Fibroblast of upper back skin (primary cell): ENCODE results near the gene LRRC36.
"Not testable (repeated sequence)": the region's sequence is repeated elsewhere in the genome, so short reads cannot be mapped to it uniquely, and the experiment has no call there.

Experiments
- DNase-seq: peaks from one replicate; pipeline ENCODE4 v3.0.0-alpha.2; 2013

Gene LRRC36

GRCh38 chr16:67345401-67345800 is 18.8 kb downstream of the LRRC36 start:
- no peak for DNase-seq

GRCh38 chr16:67346341-67346740 is 19.7 kb downstream of the LRRC36 start:
- DNase-seq = no peak

- DNase-seq = peak; percentile 38
Measured at GRCh38 chr16:67349172-67349571, 22.6 kb downstream of the LRRC36 start.

- DNase-seq = no peak
Measured at GRCh38 chr16:67350324-67350723, 23.7 kb downstream of the LRRC36 start.

- not testable (repeated sequence) for DNase-seq
Measured at GRCh38 chr16:67352463-67352862, 25.8 kb downstream of the LRRC36 start.

GRCh38 chr16:67356396-67356795 is 29.8 kb downstream of the LRRC36 start:
- DNase-seq = no peak

- DNase-seq = no peak
Measured at GRCh38 chr16:67357561-67357960, 30.9 kb downstream of the LRRC36 start.

- not testable (repeated sequence) for DNase-seq
Measured at GRCh38 chr16:67359540-67360269, 33.1 kb downstream of the LRRC36 start.

GRCh38 chr16:67361038-67361437 is 34.4 kb downstream of the LRRC36 start:
- no peak for DNase-seq

GRCh38 chr16:67364600-67365235 is 38.1 kb downstream of the LRRC36 start:
- DNase-seq = no peak

GRCh38 chr16:67370661-67371060 is 44.0 kb downstream of the LRRC36 start:
- no peak for DNase-seq

- peak; percentile 24 for DNase-seq
Measured at GRCh38 chr16:67372664-67373063, 46.0 kb downstream of the LRRC36 start.

GRCh38 chr16:67376012-67376411 is 49.4 kb downstream of the LRRC36 start:
- DNase-seq = not testable (repeated sequence)

GRCh38 chr16:67378642-67379041 is 52.0 kb downstream of the LRRC36 start:
- DNase-seq = no peak

GRCh38 chr16:67383284-67383683 is 56.7 kb downstream of the LRRC36 start:
- no peak for DNase-seq

GRCh38 chr16:67384778-67385510 is 58.3 kb downstream of the LRRC36 start:
- peak; percentile 17 for DNase-seq

GRCh38 chr16:67386861-67387455 is 60.3 kb downstream of the LRRC36 start:
- DNase-seq = no peak

GRCh38 chr16:67387479-67388079 is 61.0 kb downstream of the LRRC36 start:
- no peak for DNase-seq

- no peak for DNase-seq
Measured at GRCh38 chr16:67388191-67388590, 61.6 kb downstream of the LRRC36 start.

GRCh38 chr16:67388591-67388990 is 62.0 kb downstream of the LRRC36 start:
- DNase-seq = no peak

- no peak for DNase-seq
Measured at GRCh38 chr16:67389911-67390815, 63.5 kb downstream of the LRRC36 start.
